Calu3 (cell line): ENCODE data around the gene PTPN21. TPM values are rescaled to one million over a fixed set of nuclear protein-coding genes. Genes with fewer than 3 reads are reported as not detected.

Experiments used
- BruUV-seq: library from RNA; stranded (reverse); fragments of 400-500 nt; replicated peaks from 2 replicates; lab custom pipeline; 2021; lab: Mats Ljungman, UMichigan
- CTCF ChIA-PET: fragments of 300-600 bp; sonication (Branson Sonifier 250); formaldehyde crosslinking; loops from one replicate; lab custom pipeline; 2022; ENCODE audit warnings: antibody characterized with exemption; lab: Charles Lee
- DNase-seq: peaks from one replicate; pipeline ENCODE4 v3.0.0; 2022
- H3K27ac Mint-ChIP-seq: one replicate; pipeline ENCODE4 v1.8.0; 2022; ENCODE audit warnings: mixed read lengths; ENCODE audit not compliant: unreplicated experiment
- H3K27me3 Mint-ChIP-seq: one replicate; pipeline ENCODE4 v1.8.0; 2022; ENCODE audit warnings: mixed read lengths; ENCODE audit not compliant: unreplicated experiment
- H3K36me3 Mint-ChIP-seq: one replicate; pipeline ENCODE4 v1.8.0; 2022; ENCODE audit warnings: mild to moderate bottlenecking, moderate library complexity, mixed read lengths; ENCODE audit not compliant: insufficient read depth, unreplicated experiment
- H3K4me1 Mint-ChIP-seq: one replicate; pipeline ENCODE4 v1.8.0; 2022; ENCODE audit warnings: mild to moderate bottlenecking, low read depth, mixed read lengths; ENCODE audit not compliant: unreplicated experiment
- H3K4me3 Mint-ChIP-seq: one replicate; pipeline ENCODE4 v1.8.0; 2022; ENCODE audit warnings: mild to moderate bottlenecking, low read depth, moderate library complexity, mixed read lengths; ENCODE audit not compliant: unreplicated experiment
- H3K9me3 Mint-ChIP-seq: one replicate; pipeline ENCODE4 v1.8.0; 2022; ENCODE audit warnings: low read depth, mixed read lengths; ENCODE audit not compliant: unreplicated experiment
- intact Hi-C: fragments of 100-400 bp; cut with micrococcal nuclease; formaldehyde crosslinking; loops from one replicate; pipeline ENCODE4 v1.10.0; 2022; ENCODE audit not compliant: unreplicated experiment
- total RNA-seq: library from RNA; stranded (reverse); gene quantifications from 2 replicates; pipeline ENCODE4 v1.2.3, GENCODE V29; 2022
- TF ChIP-seq, protein P1 (sequence below): fragments of 200-600 bp; IDR thresholded peaks from one replicate; pipeline ENCODE4 v1.8.0; 2022; ENCODE audit warnings: antibody characterized with exemption; ENCODE audit not compliant: unreplicated experiment

PTPN21 gene
- total RNA-seq, 1 experiment from 2014 or later = 10.0 TPM

DNA sequence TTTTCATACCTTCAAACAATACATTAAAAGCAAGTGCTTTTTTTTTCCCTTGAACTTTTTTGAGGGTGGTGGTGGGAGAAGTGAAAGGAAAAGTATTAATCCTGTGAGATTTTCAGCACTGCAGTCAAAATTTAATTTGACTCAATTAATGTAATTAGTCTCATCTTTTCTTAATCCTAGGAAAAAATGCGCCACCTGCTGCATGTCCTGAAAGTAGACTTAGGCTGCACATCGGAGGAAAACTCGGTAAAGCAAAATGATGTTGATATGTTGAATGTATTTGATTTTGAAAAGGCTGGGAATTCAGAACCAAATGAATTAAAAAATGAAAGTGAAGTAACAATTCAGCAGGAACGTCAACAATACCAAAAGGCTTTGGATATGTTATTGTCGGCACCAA is 117.1 kb downstream of the PTPN21 start:
- H3K27me3 Mint-ChIP-seq = no peaks in the 10 kb centered on the region
- DNase-seq = no peak
- no TSS peak for BruUV-seq
- no peaks in the 10 kb centered on the region for H3K9me3 Mint-ChIP-seq
- TF ChIP-seq, protein P1, sequence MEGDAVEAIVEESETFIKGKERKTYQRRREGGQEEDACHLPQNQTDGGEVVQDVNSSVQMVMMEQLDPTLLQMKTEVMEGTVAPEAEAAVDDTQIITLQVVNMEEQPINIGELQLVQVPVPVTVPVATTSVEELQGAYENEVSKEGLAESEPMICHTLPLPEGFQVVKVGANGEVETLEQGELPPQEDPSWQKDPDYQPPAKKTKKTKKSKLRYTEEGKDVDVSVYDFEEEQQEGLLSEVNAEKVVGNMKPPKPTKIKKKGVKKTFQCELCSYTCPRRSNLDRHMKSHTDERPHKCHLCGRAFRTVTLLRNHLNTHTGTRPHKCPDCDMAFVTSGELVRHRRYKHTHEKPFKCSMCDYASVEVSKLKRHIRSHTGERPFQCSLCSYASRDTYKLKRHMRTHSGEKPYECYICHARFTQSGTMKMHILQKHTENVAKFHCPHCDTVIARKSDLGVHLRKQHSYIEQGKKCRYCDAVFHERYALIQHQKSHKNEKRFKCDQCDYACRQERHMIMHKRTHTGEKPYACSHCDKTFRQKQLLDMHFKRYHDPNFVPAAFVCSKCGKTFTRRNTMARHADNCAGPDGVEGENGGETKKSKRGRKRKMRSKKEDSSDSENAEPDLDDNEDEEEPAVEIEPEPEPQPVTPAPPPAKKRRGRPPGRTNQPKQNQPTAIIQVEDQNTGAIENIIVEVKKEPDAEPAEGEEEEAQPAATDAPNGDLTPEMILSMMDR = no peak
- CTCF ChIA-PET = interaction anchor here (0.6 to 1.0 kb wide), 2 partner anchors 33 to 248 kb away, joined by 3 read pairs; no protein-coding TSS in a partner anchor
- H3K4me1 Mint-ChIP-seq = no peaks in the 10 kb centered on the region
- no peak overlapping the region for H3K27ac Mint-ChIP-seq
- H3K4me3 Mint-ChIP-seq = no peak overlapping the region
- no peaks in the 10 kb centered on the region for H3K36me3 Mint-ChIP-seq
- intact Hi-C loops = loop anchor here (2.0 kb wide), 1 partner anchor 249 kb away; no protein-coding TSS in a partner anchor

DNA sequence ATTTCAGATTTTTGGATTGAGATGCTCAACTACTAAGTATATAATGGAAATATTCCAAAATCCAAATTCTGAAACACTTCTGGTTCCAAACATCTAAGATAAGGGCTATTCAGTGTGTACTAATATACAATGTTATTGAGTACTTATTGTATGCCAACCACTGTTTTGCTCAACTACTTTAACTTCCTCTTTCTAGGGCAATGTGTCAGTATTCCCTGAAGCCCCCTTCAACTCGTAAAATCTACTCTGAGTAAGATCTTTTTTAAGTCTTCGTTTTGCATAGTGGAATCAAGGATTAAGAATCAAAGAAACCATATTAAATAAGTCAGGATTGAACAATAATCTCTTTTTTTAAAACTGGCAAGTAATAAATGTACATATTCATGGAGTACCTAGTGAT is 123.8 kb downstream of the PTPN21 start:
- Mint-ChIP-seq H3K4me1 (no peaks in the 10 kb centered on the region), H3K4me3 (no peak overlapping the region), H3K27ac (no peak overlapping the region), H3K9me3 (no peaks in the 10 kb centered on the region), H3K36me3 (no peaks in the 10 kb centered on the region), H3K27me3 (no peaks in the 10 kb centered on the region)
- TF ChIP-seq, protein P1 = no peak
- BruUV-seq = no TSS peak
- intact Hi-C loops = no loop called here
- DNase-seq = no peak
- CTCF ChIA-PET = no interaction called here

DNA sequence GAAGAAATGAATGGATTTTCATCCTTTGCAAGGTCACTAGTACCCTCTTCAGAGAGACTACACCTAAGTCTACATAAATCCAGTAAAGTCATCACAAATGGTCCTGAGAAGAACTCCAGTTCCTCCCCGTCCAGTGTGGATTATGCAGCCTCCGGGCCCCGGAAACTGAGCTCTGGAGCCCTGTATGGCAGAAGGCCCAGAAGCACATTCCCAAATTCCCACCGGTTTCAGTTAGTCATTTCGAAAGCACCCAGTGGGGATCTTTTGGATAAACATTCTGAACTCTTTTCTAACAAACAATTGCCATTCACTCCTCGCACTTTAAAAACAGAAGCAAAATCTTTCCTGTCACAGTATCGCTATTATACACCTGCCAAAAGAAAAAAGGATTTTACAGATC is 128.5 kb downstream of the PTPN21 start:
- Mint-ChIP-seq H3K27ac (no peak overlapping the region), H3K9me3 (no peaks in the 10 kb centered on the region), H3K4me1 (no peaks in the 10 kb centered on the region), H3K36me3 (no peaks in the 10 kb centered on the region), H3K4me3 (no peak overlapping the region), H3K27me3 (no peaks in the 10 kb centered on the region)
- CTCF ChIA-PET = no interaction called here
- intact Hi-C loops = no loop called here
- TF ChIP-seq, protein P1 = no peak
- DNase-seq = no peak
- BruUV-seq = no TSS peak

DNA sequence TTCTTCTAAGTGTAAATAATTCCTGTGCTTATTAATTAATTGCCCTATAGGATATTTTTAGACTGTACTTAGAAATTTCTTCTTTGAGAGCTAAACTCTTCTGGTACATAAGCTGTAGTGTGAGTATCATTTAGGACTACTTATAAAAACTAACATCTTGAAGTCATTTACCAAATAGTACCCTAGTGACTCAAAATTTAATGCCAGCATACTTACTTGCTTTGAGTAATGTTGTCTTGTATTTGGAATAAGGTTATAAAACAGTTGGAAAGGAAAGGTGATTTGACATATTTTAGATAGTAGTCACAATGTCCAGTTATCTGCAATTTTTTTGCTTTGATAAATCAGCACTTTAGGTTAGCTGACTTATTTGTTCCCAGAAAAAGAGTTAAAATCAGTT is 130.2 kb downstream of the PTPN21 start:
- no TSS peak for BruUV-seq
- Mint-ChIP-seq H3K27ac (no peak overlapping the region), H3K9me3 (no peaks in the 10 kb centered on the region), H3K4me3 (no peak overlapping the region), H3K36me3 (no peaks in the 10 kb centered on the region), H3K4me1 (no peaks in the 10 kb centered on the region), H3K27me3 (no peaks in the 10 kb centered on the region)
- CTCF ChIA-PET = no interaction called here
- intact Hi-C loops = no loop called here
- TF ChIP-seq, protein P1 = no peak
- DNase-seq = no peak
